Smooth muscle cell (in vitro differentiated cells): ENCODE measurements around the gene CHST9. TPM values are rescaled to one million over a fixed set of nuclear protein-coding genes. Genes with fewer than 3 reads are reported as not detected.

ENCODE experiments used
- DNase-seq: peaks from one replicate; lab custom pipeline; 2025; ENCODE audit not compliant: unreplicated experiment; lab: John Stamatoyannopoulos, UW
- H2AFZ ChIP-seq: fragments of 200-600 bp; sonication (generic); 2 replicates; pipeline ENCODE4 v1.6.0; 2016; ENCODE audit warnings: antibody characterized with exemption, low read depth, mild to moderate bottlenecking
- H3F3A ChIP-seq: fragments of 200-600 bp; sonication (generic); 2 replicates; pipeline ENCODE4 v1.6.0; 2017; ENCODE audit warnings: antibody characterized with exemption, low read depth
- H3K27ac ChIP-seq: fragments of 200-600 bp; sonication (generic); 2 replicates; pipeline ENCODE4 v1.5.1; 2016; ENCODE audit warnings: low read depth, mild to moderate bottlenecking
- H3K27me3 ChIP-seq: fragments of 200-600 bp; sonication (generic); 2 replicates; pipeline ENCODE4 v1.6.1; 2016; ENCODE audit warnings: low read depth, mild to moderate bottlenecking
- H3K36me3 ChIP-seq: fragments of 200-600 bp; sonication (generic); 2 replicates; pipeline ENCODE4 v1.5.1; 2016; ENCODE audit warnings: low read depth
- H3K4me1 ChIP-seq: fragments of 200-600 bp; sonication (generic); 2 replicates; pipeline ENCODE4 v1.5.1; 2016; ENCODE audit warnings: low read depth
- H3K4me2 ChIP-seq: fragments of 200-600 bp; sonication (generic); 2 replicates; pipeline ENCODE4 v1.6.0; 2016; ENCODE audit warnings: mild to moderate bottlenecking
- H3K4me3 ChIP-seq: fragments of 200-600 bp; sonication (generic); 2 replicates; pipeline ENCODE4 v1.5.1; 2016; ENCODE audit warnings: mild to moderate bottlenecking
- H3K79me2 ChIP-seq: fragments of 200-600 bp; sonication (generic); 2 replicates; pipeline ENCODE4 v1.6.0; 2016; ENCODE audit warnings: low read depth, mild to moderate bottlenecking
- H3K9ac ChIP-seq: fragments of 200-600 bp; sonication (generic); 2 replicates; pipeline ENCODE4 v1.6.0; 2016; ENCODE audit warnings: low read depth
- H3K9me3 ChIP-seq: fragments of 200-600 bp; sonication (generic); replicated peaks from 2 replicates; pipeline ENCODE4 v1.5.1; 2016; ENCODE audit warnings: low read depth
- H4K20me1 ChIP-seq: fragments of 200-600 bp; sonication (generic); 2 replicates; pipeline ENCODE4 v1.6.0; 2016; ENCODE audit warnings: low read depth
- WGBS: methylation state at CpG from one replicate; pipeline ENCODE4 v1.1.7; 2016; ENCODE audit warnings: low lambda C conversion rate; 5-methylcytosine and 5-hydroxymethylcytosine counted together
- polyA plus RNA-seq: library from polyadenylated mRNA; unstranded; fragments of >200 nt; fragmentation: Nextera tagmentation; extraction: Ambion mirVana; gene quantifications from 2 replicates; pipeline ENCODE4 v1.2.1, GENCODE V29; 2016
- total RNA-seq: library from RNA; depleted of rRNA; stranded (reverse); fragments of >200 nt; gene quantifications from 2 replicates; pipeline ENCODE4 v1.2.3, GENCODE V29; 2014
- TF ChIP-seq, protein P1 (sequence below): fragments of 200-600 bp; sonication (generic); IDR thresholded peaks from 2 replicates; pipeline ENCODE4 v1.5.1; 2017; ENCODE audit warnings: borderline replicate concordance, mild to moderate bottlenecking, antibody characterized with exemption; ENCODE audit not compliant: insufficient read depth, poor library complexity, severe bottlenecking

CHST9 gene
- total and polyA plus RNA-seq, 2 experiments from 2014 or later, result not detected

DNA sequence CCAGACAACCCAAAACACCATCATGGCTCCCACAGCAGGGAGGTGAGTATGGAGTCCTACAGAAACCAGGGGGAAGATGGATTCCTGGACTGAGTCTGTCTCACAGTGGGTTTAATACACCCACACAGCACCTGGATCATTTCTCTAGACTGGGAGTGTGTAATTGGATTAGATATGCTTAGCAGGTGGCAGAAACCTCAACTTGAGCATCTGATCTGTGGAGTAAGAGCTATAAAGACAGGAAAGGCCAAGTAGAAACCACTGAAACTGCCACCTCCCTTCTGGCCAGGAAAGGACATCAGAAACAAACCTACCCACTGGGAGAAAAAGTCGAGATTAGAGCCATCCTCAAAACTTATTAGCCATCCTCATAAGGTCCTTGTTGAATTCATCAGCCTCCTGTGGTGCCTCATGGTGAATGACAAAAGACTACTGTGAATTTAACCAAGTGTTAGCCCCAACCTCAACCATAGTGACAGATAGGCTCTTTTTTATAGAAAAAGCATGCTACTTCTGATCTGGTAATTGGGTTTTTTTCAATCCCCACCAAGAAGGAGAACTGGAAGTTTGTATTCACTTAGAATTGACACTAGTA lies 28.1 kb upstream of the CHST9 start:
- Histone ChIP-seq H4K20me1 (no peaks in the 10 kb centered on the region), H3K4me3 (no peak overlapping the region), H3K9ac (no peak overlapping the region), H3K79me2 (no peaks in the 10 kb centered on the region), H3K27me3 (no peaks in the 10 kb centered on the region), H3K36me3 (no peaks in the 10 kb centered on the region), H3K27ac (no peak overlapping the region), H3F3A (no peaks in the 10 kb centered on the region), H3K4me2 (no peak overlapping the region), H2AFZ (no peak overlapping the region), H3K4me1 (no peaks in the 10 kb centered on the region), H3K9me3 (no peaks in the 10 kb centered on the region)
- no peak for DNase-seq
- TF ChIP-seq, protein P1, sequence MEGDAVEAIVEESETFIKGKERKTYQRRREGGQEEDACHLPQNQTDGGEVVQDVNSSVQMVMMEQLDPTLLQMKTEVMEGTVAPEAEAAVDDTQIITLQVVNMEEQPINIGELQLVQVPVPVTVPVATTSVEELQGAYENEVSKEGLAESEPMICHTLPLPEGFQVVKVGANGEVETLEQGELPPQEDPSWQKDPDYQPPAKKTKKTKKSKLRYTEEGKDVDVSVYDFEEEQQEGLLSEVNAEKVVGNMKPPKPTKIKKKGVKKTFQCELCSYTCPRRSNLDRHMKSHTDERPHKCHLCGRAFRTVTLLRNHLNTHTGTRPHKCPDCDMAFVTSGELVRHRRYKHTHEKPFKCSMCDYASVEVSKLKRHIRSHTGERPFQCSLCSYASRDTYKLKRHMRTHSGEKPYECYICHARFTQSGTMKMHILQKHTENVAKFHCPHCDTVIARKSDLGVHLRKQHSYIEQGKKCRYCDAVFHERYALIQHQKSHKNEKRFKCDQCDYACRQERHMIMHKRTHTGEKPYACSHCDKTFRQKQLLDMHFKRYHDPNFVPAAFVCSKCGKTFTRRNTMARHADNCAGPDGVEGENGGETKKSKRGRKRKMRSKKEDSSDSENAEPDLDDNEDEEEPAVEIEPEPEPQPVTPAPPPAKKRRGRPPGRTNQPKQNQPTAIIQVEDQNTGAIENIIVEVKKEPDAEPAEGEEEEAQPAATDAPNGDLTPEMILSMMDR, result no peak
- 65% methylated on average over 1 of the region's 1 CpG for WGBS

DNA sequence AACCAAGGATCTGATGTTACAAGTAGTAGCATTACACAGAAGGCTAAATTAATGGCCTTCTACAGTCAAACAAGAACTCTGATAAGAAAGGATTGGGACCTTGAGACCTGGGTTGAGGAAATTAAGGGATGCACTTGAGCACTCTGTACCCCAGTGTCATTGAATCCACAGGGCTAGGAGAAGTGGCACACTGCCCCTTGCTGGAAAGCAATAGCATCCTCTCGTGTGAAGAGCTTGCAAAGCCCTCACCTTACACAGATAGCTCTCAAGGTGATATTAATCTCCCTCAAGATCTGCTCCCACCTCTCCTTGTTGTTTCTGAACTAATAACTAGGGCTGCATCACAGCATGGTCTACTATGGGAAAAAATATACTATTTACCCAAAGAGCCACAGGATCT lies 26.5 kb upstream of the CHST9 start:
- Histone ChIP-seq H2AFZ (no peak overlapping the region), H4K20me1 (no peaks in the 10 kb centered on the region), H3K36me3 (no peaks in the 10 kb centered on the region), H3F3A (no peaks in the 10 kb centered on the region), H3K27me3 (no peaks in the 10 kb centered on the region), H3K4me2 (no peak overlapping the region), H3K4me3 (no peak overlapping the region), H3K9me3 (no peaks in the 10 kb centered on the region), H3K79me2 (no peaks in the 10 kb centered on the region), H3K27ac (no peak overlapping the region), H3K9ac (no peak overlapping the region), H3K4me1 (no peaks in the 10 kb centered on the region)
- WGBS, result 85% methylated on average over 1 of the region's 1 CpG
- TF ChIP-seq, protein P1, result no peak
- DNase-seq, result no peak

DNA sequence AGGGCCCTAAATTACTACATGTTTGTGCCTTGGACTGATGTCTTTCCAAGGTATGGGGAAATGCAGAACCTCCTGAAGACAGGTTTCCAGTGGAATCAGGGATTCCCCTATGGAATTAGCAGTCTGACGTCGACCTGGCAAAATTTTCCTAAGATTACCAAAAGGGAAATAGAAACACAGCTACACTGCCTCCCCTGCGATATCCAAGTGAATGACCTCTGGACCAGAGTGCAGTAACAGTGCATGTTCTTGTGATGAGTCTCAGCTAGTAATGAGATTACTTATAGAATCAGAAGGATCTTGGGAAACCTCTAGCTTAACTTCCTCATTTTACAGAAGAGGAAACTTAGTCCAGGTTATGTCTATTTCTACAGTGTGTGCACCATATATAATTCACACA lies 21.3 kb upstream of the CHST9 start:
- H3K4me3 ChIP-seq, result no peak overlapping the region
- no peaks in the 10 kb centered on the region for H3K36me3 ChIP-seq
- H3K27me3 ChIP-seq, result no peaks in the 10 kb centered on the region
- H2AFZ ChIP-seq, result no peak overlapping the region
- H3K4me1 ChIP-seq, result no peaks in the 10 kb centered on the region
- no peaks in the 10 kb centered on the region for H3F3A ChIP-seq
- TF ChIP-seq, protein P1, result no peak
- no peaks in the 10 kb centered on the region for H4K20me1 ChIP-seq
- DNase-seq, result no peak
- H3K4me2 ChIP-seq, result no peak overlapping the region
- 89% methylated on average over 3 of the region's 3 CpGs for WGBS
- no peaks in the 10 kb centered on the region for H3K79me2 ChIP-seq
- H3K9me3 ChIP-seq, result no peaks in the 10 kb centered on the region
- no peak overlapping the region for H3K9ac ChIP-seq
- no peak overlapping the region for H3K27ac ChIP-seq

DNA sequence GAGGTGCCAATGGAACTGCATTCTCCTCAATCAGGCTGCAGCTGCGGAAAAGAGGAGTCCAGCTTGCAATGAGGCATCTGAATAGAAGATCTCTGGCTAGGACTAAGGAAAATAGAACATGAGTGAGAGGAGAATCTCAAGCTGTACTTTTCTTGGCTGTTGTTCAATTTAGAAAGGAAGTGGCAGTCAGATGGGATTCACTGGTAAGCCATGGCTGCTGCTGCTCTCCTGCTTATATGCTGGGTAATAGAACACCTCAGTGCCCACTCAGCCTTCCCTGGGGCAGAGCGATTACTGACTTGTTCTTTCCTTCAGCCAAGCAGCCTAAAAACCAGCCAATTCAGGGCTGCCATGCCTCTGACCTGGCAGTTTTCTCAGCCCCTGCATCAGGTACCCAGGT lies 17.6 kb upstream of the CHST9 start:
- H3K4me1 ChIP-seq, result no peaks in the 10 kb centered on the region
- no peaks in the 10 kb centered on the region for H3K79me2 ChIP-seq
- no peak overlapping the region for H2AFZ ChIP-seq
- TF ChIP-seq, protein P1, result no peak
- DNase-seq, result no peak
- H3K27ac ChIP-seq, result no peak overlapping the region
- H3K9ac ChIP-seq, result no peak overlapping the region
- H3K9me3 ChIP-seq, result no peaks in the 10 kb centered on the region
- WGBS, result 92% methylated on average over 2 of the region's 2 CpGs
- no peaks in the 10 kb centered on the region for H3F3A ChIP-seq
- no peaks in the 10 kb centered on the region for H4K20me1 ChIP-seq
- no peak overlapping the region for H3K4me2 ChIP-seq
- no peaks in the 10 kb centered on the region for H3K36me3 ChIP-seq
- H3K4me3 ChIP-seq, result no peak overlapping the region
- H3K27me3 ChIP-seq, result no peaks in the 10 kb centered on the region
